Left hindlimb (tissue), 1 donor: Measurements from ENCODE around the gene RILPL2.
A peak's percentile ranks its signal among the peaks of the same experiment; 100 is the strongest.
"Not testable (repeated sequence)": the region's sequence is repeated elsewhere in the genome, so short reads cannot be mapped to it uniquely, and the experiment has no call there.

Experiments used
- DNase-seq: peaks from one replicate; pipeline ENCODE4 v3.0.0-alpha.2; 2018

The RILPL2 gene

DNA sequence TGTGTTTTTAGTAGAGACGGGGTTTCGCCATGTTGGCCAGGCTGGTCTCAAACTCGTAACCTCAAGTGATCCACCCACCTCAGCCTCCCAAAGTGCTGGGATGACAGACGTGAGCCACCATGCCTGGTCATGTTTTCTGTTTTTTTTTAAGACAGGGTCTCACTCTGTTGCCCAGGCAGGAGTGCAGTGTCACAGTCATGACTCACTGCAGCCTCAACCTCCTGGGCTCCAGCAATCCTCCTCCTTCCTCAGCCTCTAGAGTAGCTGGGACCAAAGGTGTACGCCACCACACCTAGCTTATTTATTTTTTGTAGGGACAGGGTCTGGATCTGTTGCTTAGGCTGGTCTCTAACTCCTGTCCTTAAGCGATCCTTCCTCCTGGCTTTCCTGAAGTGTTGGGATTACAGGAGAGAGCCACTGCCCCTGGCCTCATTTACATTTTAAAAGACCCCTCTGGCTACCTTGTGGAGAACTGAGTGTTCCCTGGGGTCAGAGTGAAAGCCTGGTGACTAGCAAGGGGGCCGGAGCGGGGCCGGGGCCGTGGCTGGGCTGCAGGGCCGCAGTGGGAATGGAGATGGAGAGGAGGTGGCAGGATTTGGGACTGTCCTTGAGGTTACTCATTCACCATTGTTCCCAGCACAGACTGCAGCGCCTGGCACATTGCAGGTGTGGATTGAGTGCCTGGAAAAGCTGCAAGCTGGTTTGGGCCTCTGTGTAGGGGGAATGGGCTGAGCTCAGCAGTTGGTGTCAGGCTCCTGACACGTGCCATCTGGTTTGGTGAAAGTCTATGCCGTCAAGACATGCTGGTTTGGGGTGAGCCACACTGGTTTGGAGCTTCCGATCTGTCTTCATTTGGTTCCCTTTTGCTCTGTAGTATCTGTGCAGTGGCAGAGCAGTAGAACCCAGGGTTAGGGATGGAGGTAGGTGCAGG lies 34.5 kb downstream of the RILPL2 start:
- DNase-seq, result no peak

DNA sequence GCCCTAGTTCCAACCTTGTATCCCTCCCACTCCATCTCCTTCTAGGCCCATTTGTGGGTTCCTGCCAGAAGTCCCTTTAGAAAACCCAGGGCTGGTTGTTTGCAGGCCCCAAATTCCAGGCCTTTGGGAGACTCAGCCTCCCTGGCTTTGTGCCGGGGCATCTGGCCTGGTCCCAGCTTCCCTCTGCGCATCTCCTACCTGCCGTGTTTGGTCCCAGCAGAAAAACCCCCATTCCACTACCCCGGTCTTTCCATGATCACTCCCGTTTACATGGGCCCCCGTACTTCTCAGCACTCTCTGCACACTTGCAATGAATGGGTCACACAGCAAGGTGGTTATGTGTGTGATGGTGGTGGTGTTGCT lies 37.2 kb downstream of the RILPL2 start:
- DNase-seq, result no peak

DNA sequence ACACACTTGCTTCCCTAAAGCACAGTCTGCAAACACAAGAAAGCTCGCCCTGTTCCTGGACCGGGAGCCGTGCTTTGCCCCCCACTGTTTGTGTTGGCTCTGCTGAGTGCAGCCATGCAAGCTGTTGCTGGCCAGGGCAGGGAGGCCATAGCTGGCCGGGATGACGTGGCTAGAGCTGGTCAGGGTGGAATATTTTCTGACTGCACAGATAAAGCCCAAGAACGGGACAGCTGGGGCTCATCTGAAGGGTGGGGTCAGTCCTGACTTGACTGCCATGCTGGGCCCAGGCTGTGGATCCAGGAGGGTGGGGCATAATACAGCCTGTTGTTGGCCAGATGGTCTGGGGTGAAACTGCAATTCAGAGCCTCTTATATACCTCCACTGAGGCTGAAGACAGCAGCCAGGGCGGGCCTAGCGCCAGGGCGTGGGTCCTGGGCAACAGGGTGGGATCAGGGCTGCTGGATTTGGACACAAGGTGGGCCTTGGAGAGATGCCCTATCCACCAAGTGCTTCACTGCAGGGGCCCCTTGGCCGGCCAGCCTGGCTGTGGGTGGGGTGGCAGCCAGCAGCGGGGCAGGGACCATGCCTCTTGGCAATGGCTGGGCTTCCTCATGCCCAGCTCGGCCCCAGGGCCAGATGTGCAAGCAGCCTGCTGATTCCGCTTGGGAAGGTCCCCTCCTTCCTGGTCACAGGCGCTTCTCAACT lies 37.8 kb downstream of the RILPL2 start:
- DNase-seq, result peak; percentile 52

DNA sequence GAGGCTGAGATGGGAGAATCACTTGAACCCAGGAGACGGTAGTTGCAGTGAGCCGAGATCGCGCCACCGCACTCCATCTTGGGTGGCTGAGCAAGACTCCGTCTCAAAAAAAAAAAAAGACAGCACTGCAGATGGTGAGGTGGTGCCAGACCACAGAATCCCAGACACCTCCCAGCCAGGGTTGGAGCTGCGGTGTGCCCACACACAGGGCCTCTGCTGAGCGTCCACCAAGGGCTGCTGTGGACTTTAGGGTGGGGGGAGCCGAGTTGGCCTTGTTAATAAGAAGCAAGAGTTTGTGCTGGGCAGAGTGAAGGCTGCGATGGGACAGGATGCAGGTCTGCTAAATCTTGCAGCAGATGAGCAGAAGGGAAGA lies 38.3 kb downstream of the RILPL2 start:
- DNase-seq, result no peak

DNA sequence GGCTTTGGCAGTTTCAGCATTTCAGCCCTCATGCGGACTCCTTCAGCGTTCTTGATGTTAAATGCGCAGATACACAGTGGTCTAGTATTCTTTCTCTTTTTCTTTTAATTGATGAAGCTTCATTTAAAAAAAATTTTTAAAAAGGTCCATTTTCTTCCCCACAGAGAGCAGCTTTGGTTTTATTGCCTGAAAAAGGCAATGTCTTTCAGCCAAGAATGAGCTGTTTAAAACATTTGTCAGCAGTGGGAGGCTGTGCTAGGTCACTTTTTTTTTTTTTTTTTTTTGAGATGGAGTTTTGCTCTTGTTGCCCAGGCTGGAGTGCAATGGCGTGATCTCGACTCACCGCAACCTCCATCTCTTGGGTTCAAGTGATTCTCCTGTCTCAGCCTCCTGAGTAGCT lies 39.1 kb downstream of the RILPL2 start:
- DNase-seq, result no peak

DNA sequence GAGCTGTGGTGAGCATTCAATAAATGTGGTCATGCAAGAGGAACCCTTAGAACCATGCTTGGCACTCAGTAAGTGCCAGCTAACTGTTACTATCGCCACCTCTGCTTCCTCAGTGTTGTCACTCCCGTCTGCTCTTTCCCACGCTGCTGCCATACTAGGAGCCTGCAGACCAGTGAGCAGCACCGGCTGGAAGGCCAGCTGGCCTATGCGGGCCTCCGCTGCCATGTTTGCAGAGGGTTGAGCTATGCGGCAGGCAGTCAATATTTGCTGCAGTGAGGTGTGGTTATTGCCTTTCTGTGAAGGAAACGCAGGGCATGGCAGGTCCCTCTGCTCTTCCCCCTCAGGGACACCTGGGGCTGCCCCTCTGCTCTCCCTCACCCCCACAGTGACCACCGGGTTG lies 39.5 kb downstream of the RILPL2 start:
- DNase-seq, result no peak

DNA sequence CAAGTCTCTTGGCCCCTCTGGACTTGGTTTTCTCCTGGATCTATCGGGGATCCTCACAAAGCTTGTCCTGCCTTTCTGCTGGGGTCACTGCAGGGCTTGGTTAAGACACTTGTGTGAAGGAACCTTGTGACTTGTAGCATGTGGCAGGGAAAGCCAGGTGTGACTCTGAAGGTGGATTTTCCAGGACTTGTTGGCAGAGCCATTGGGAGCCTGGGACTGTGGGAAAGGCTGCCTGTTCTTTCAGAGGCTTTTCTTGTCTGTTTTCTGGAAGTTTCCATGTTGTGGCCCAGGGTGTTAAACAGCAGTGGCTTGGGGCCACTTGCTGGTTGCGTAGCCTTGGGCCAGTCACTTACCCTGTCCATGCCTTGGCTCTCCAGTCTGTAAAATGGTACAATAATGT lies 39.9 kb downstream of the RILPL2 start:
- DNase-seq, result no peak

DNA sequence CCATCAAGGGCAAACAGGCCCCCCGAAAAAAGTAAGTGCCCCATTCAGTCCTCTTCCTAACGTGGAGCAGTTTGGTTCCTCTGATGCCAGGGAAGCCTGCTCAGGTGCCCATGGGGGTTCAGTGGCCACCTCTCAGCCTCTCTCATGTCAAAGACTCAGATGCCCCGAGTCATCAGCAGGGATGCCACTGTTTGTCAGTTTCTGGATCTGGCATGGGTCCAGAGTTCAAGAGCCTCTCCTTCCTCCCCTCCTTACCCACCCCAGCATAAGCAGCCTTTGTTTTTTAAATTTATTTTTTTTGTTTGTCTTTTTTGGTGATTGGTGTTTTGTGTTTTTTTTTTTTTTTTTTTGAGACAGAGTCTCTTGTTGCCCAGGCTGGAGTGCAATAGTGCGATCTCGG lies 41.2 kb downstream of the RILPL2 start:
- no peak for DNase-seq

DNA sequence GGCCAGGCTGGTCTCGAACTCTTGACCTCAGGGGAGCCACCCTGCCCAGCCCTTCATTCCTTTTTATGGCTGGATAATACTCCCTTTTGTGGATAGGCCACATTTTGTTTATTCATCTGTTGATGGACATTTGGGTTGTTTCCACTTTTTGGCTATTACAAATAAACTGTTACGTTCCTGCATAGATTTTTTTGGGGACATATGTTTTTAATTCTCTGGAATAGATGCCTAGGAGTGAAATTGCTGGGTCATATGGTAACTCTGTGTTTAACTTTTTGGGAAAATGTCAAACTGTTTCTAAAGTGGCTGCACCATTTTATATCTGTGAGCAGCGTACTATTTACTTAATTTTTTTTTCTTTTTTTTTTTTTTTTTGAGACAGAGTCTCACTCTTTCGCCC lies 42.7 kb downstream of the RILPL2 start:
- no peak for DNase-seq

DNA sequence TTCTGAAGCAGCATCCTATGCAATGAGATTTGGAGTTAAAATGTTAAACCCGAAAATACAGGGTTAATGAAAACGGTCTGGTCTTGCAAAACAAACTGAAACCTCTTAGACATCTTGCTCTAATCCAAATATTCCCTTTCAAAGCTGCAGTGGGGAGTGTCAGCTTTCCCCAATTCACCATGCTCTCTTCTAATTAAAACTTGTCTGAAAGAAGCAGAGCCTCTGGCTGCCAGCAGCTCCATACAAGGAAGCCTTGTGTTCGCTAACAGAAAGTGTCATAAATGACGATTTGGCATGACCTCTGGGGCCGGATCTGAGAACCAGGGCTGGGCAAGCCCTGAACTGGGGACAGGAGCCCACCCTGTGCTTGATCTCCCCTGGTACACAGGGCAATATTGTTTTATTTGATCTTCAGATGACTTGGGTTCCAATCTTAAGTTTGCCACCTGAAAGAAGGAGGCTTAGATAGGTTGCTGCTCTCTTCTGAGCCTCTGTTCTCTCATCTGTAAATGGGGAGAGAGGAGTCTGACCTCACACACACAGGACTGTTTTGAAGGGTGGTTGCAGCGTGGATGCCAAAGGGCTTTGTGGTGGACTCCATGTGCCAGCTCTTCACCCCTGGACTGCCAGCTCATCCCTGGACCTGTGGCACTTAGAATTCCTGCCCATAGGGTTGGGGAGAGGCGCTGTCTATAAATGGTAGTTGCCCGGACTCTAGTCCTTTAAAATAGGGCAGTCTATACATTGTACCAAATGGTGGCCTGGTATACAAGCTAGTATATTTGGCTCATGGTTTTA lies 44.7 kb downstream of the RILPL2 start:
- DNase-seq, result no peak

DNA sequence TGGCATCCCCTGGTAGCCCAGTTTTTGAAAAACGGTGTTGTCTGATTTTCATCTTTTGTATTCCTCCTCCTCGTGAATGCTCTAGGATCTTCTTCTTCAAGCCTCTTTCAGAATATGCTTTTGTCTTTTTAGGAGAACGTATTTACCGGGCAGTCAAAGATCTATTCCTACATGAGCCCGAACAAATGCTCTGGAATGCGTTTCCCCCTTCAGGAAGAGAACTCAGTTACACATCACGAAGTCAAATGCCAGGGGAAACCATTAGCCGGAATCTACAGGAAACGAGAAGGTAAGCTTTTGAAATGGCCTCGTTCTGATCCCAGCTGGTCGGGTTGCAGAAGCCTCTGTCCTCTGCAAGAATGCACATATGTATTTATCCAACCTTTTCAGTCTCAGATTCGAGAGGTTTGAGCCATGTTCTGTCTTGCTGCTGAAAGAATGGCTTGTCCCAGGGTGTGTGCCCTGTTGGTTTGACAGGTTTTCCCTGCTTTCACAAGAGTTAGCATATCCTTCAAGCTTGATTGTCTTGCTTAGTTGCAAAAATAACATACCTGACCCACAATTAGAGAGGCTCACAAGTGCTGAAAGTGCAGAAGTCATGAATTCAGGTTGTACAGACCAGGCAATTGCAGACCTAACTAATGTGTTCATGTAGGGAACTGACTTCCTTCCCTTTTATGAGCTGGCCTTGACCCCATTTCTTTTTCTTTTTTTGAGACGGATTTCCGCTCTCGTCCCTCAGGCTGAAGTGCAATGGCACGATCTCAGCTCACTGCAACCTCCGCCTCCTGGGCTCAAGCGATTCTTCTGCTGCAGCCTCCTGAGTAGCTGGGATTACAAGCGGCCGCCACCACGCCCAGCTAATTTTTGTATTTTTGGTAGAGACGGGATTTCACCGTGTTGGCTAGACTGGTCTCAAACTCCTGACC lies 45.7 kb downstream of the RILPL2 start:
- DNase-seq, result no peak

DNA sequence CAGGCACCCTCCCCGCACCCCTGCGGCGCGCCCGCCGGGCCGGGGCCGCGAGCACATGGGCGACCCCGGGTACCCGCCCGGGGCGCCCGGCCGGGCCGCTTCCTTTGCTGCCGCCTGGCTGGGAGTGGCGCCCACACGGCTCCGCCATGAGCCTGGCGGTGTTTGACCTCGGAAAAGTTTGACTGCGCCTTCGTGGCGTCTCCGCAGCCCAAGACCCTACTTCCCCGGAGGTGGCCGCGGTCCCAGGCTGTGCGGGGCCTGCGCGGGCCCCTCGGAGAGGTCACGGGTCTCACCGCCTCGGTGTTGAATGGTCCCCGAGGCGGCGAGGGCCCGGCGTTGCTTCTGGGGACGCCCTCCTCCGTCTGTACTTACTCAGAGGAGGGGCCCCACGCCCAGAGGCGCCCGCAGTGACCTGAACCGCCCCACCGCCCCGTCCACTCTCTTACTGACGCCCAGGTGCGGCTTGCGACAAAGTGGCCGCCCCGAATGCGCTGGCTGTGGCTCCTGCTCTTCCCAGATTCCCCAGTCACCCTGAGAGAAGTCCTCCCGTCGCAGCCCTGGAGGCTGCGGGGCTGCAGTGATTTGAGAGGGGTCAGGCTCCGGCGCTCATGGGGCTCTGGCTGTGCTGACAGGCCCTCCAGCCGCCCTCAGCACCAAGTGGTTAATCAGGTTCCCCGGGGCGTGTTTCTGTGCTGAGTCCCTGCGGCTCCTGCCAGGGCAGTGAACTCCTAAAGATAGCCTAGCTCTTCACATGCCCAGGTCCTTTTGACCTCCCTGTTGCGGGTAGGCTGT lies 46.7 kb downstream of the RILPL2 start:
- DNase-seq, result no peak

DNA sequence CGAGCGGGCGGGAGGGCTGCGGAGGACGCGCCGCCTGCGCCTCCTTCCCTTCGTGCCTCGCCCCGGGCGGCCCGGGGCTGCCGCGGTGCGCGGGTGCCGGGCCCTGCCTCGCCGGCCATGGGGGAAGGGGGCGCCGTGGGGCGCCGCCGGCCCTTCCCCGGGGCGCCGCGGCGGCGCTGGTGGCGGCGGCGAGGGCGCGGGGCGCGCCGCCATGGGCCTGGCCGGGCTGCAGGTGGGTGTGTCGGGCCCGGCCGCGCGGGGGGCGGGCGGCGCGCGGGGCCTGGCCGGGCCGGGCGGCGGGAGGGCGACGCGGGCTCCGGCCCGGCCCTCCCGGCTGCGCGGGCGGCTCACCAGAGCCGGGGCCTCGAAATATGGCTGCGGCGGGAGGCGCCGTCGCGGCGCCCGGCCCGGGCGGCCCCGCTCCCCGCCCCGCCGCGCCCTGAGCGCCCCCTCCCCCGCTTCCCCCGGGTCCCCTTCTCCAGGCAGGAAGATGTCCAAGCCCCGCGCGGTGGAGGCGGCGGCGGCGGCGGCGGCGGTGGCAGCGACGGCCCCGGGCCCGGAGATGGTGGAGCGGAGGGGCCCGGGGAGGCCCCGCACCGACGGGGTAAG lies 47.4 kb downstream of the RILPL2 start:
- DNase-seq, result no peak

DNA sequence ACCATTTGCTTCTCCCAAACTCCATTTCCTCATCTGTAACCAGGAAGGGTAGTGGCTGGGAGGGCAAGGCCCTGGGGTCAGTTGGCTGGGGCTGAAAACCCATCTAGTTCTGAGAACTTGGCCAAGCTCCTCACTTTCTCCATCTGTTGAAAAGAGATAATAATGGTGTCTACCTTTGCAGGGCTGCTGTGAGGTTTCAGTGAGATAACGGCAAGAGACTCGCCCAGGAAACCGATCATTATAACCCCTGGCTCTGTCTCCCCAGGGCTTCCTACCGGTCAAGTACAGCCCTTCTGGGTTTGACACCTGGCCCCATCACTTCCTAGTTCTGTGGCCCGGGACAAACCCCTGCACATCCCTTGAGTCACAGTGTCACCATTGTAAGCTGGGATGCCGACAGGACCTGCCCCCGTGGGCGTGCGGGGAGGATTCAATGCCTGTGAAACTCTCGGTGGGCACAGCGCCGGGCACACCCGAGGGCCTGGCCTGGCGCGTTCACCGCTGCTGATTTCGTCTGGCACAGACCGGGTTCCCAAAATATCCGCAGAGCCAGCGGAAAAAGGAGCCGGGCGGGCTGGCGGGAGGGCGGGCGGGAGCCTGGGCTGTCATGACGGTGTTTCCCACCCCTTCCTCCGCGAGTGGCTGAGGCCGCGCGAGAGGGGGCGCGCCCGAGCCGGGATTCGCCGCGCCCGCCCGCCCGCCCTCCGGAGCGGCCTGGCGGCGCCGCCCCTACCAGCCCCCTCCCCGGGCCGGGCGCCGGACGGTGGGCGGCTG lies 48.1 kb downstream of the RILPL2 start:
- DNase-seq, result peak; percentile 90

DNA sequence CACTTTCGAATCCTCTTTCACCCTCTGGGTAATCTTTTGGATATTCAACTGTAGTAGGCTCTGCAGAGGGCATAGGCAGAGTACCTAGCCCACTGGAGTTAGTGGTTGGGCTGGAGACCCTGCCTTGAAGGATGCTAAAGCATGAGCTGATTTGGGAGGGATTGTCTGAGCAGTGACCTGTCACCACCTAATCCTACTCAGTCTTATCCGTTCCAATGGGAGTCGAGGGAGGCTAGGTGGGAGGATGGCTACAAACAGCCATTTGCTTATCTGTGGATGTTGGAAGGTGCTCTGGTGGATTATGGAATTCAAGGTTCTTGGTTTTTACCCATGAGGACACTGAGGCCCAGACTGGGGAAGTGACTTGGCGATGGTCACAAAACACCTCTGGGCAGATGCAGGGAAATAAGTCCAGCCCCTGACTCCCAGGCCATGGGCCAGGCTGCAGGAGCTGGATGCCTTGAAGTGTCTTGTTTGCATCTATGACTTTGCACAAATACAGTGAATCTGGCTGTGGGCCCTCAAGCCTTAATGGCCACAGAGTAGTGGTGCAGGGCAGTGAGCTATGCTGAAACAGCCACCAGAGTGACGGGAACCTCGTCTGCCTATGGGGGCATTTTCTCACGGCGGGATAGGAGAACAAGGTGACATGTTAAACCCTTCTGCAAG lies 48.8 kb downstream of the RILPL2 start:
- no peak for DNase-seq

DNA sequence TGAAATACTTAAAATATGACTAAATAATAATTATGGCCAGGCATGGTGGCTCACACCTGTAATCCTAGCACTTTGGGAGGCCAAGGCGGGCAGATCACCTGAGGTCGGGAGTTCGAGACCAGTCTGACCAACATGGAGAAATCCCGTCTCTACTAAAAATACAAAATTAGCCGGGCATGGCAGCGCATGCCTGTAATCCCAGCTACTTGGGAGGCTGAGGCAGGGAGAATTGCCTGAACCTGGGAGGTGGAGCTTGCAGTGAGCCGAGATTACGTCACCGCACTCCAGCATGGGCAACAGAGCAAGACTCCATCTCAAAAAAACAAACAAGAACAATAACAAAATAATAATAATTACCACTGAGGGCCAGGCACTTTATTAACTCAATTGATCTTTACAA lies 50.9 kb downstream of the RILPL2 start:
- DNase-seq, result not testable (repeated sequence)

DNA sequence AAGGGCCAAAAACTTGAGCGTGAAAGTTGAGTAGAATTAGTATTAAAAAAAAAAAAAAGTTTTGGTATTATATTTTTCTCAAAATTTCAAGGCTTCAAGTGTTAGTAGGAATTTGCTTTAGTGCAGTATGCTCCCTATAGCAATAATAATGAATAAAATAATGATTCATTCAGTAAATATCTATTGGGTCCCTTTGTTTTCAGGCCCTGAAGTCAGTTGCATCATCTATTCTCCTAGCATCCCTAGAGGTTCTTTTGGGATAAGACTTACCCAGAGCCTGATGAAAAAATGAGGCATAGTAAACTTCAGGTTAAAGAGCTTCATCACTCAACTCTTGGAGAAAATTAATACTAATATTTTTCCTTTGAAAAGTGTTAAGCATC lies 51.5 kb downstream of the RILPL2 start:
- no peak for DNase-seq

DNA sequence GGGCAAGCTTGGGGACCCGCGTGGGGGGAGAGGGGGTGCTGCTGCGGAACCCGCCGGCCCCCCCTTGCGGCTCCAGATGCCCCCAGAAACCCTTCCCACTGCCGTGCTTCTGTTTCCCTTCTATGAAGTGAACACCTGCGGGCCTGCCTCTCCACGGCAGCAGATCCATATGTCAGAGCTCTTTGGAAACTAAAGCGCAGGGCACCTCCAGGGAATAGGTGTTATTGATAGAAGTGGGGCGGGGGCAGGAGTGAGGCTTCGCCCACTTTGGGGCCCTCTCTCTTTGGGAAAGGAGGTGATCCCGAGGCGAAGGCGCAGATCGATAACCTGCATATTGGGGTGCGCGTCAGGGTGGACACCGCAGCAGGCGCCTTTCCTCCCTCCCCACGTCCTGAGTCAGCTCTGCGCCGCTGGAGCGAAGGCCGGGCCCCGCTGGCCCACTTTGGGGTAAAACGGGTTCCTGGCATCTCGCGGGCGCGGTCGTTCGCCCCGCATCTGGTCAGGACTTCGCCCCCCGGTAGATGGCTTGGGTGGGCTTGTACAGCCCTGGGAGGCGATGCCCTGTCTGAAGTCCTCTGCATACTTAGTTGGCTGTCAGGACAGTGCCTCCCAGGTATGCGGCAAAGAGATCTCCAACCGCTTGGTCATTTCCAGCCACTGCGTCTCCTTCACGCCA lies 52.0 kb downstream of the RILPL2 start:
- DNase-seq, result no peak

DNA sequence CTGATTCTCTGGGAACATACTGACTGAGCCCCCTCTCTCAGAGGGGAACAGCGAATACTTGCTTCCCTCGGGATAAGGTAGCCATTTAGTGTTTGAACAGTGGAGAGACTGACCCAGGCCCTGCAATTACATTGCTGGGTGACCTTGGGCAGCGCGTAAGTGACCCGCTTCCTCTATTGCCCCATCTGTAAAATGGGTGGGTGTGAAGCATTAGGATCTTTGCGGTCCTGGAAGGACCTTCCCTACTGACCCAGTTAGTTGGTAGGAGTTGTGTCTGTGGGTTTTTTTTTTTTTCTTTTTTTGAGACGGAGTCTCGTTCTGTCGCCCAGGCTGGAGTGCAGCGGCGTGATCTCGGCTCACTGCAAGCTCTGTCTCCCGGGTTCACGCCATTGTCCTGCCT lies 53.8 kb downstream of the RILPL2 start:
- no peak for DNase-seq
